ENCODE results near the gene SON.
"Not testable (repeated sequence)": the region's sequence is repeated elsewhere in the genome, so short reads cannot be mapped to it uniquely, and the experiment has no call there.

The SON gene, protein sequence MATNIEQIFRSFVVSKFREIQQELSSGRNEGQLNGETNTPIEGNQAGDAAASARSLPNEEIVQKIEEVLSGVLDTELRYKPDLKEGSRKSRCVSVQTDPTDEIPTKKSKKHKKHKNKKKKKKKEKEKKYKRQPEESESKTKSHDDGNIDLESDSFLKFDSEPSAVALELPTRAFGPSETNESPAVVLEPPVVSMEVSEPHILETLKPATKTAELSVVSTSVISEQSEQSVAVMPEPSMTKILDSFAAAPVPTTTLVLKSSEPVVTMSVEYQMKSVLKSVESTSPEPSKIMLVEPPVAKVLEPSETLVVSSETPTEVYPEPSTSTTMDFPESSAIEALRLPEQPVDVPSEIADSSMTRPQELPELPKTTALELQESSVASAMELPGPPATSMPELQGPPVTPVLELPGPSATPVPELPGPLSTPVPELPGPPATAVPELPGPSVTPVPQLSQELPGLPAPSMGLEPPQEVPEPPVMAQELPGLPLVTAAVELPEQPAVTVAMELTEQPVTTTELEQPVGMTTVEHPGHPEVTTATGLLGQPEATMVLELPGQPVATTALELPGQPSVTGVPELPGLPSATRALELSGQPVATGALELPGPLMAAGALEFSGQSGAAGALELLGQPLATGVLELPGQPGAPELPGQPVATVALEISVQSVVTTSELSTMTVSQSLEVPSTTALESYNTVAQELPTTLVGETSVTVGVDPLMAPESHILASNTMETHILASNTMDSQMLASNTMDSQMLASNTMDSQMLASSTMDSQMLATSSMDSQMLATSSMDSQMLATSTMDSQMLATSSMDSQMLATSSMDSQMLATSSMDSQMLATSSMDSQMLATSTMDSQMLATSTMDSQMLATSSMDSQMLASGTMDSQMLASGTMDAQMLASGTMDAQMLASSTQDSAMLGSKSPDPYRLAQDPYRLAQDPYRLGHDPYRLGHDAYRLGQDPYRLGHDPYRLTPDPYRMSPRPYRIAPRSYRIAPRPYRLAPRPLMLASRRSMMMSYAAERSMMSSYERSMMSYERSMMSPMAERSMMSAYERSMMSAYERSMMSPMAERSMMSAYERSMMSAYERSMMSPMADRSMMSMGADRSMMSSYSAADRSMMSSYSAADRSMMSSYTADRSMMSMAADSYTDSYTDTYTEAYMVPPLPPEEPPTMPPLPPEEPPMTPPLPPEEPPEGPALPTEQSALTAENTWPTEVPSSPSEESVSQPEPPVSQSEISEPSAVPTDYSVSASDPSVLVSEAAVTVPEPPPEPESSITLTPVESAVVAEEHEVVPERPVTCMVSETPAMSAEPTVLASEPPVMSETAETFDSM (N-terminal part only)

DNA sequence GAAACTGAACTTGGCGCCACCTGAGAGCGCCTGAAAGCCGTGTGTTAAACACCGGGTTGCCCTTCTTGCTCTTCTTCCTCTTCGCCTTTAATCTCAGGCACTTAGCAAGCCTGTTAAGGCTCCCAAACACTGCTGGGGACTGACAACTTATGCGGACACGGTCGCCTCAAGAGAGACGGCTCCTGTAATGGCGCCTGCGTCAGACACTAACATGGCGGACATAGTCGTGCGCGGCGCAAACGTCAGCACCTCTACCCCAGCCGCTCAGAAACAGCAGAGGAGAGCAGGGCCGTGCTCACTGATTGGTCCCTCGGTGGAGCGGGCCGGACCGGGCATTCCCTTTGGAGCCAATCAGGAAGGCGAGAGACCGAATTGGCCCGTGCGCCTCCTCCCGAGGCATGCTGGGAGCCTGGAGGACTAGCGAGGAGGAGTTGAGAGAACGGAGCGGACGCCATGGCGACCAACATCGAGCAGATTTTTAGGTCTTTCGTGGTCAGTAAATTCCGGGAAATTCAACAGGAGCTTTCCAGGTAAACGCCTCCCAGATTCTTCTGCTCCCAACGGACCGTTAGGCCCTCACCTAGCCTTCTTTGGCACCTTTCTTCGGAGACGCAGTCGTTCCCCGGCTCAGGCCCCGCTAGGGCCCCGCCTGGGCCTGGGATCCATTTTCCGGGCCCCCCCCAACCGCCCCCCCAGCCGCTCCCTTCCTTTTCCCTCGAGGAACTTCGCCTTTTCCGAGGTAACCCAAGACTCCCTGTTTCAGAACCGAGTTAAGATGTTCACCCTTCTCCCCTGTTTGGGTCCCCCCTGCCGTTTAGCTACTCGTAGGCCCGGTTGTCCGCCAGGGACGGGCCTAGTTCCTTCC, at the start of gene SON:
TSS of gene SON (plus strand) at position 399 of the 865 bp plus-strand sequence. CDS start at position 454, 55 bp downstream.
- DNase-seq (ENCODE audit: low spot score), result peak; percentile 100

- no peak for DNase-seq (ENCODE audit: low spot score)
These were observed 49.1 kb upstream of the SON start for GRCh38 chr21:33493756-33494155.

DNA sequence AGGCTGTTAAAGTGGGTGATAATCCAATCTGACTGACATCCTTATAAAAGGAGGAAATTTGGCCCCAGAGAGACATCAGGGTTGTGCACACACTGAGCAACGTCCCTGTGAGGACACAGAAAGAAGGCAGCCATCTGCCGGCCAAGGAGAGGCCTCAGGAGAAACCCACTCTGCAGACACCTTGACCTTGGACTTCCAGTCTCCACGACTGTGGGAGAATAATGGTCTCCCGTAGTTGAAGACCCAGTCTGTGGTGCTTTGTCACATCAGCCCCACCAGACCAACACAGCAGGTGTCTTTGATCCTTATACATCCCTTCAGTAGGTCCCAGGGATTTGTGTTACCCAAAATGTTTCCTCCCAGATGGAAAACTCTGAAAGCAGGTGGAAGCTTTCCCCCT, 47.1 kb upstream of the SON start:
- DNase-seq (ENCODE audit: low spot score), result no peak

DNA sequence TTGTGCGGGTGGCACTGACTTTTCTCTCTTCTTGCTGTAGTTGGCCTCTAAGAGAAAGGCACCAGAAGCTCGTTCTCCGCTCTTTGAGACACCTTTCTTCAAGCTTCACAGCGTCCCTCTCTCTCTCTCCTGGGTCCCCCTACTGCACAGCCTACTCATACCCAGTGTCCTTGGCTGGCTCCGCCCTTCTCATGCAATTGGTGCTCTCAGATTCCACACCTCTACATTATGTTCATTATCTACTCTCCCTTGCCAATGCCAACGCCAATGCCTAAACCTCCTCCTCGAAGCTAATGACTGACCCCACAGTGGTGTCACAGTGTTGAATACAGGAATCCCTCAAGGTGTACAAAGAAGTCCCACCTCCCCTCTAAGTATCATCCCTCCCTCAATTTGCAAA, 46.5 kb upstream of the SON start:
- DNase-seq (ENCODE audit: low spot score), result no peak

- DNase-seq (ENCODE audit: low spot score), result no peak
These were observed 37.0 kb upstream of the SON start for GRCh38 chr21:33505833-33506232.

GRCh38 chr21:33507003-33507402, 35.8 kb upstream of the SON start:
- not testable (repeated sequence) for DNase-seq (ENCODE audit: low spot score)

GRCh38 chr21:33510826-33511225, 32.0 kb upstream of the SON start:
- no peak for DNase-seq (ENCODE audit: low spot score)

DNA sequence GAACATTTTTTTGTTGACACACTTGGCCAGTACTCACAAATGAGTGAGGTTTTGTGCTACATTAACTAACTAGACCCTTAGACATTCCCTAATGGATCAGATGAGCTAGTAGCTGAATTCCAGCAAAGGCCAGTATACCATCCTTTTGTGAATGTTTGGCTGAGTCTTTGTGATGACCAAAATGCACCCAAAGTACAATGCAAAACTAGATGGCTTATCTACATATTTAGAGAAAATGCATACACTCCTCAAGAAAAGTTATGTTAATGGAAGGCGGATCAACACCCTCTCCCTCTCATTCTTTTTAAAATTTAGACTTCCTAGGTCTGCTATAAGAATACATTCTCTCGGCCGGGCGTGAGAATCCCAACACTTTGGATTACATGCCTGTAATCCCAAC, 31.2 kb upstream of the SON start:
- no peak for DNase-seq (ENCODE audit: low spot score)

DNA sequence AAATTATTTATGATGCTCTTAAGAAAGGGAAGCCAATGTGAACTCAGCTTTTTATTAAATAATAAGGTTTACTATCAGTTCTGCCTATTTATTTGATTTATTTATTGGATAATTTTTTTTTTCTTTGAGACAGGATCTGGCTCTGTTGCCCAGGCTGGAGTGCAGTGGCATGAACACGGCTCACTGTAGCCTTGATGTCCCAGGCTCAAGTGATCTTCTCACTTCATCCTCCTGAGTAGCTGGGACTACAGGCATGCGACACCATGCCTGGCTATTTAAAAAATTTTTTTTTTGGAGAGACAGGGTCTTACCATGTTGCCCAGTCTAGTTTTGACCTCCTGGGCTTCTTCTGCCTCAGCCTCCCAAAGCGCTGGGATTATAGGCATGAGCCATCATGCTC, 30.4 kb upstream of the SON start:
- DNase-seq (ENCODE audit: low spot score), result no peak

GRCh38 chr21:33514229-33514628, 28.6 kb upstream of the SON start:
- DNase-seq (ENCODE audit: low spot score), result no peak

- DNase-seq (ENCODE audit: low spot score), result no peak
These were observed 23.9 kb upstream of the SON start for GRCh38 chr21:33518899-33519298.

DNA sequence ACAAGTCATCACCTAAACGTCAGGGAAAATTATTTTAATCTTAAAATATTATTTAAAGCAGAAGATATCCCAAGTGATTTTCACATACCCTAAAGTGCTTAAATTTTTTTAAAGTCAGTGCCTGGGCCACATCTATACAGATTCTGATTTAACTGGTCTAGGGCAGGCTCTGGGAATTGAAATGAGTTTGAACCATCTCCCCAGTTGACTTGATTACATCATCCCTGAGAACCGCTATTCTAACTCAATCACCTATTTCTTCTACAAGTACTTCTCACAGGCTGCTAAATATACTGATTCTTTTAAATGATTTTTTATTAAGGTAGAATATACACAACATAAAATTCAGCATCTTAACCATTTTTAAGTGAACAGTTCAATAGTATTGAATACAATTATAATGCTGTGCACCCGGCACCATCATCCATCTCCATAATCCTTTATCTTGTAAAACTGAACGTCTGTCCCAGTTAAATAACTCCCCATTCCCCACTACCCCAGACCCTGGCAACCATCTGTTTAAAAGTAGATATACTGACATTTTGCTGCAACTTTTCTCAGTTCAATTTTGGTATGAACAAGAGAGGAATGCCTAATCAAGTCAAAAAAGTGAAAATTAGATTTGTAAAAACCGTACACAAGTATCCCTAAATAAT, 20.4 kb upstream of the SON start:
- DNase-seq (ENCODE audit: low spot score), result no peak

- DNase-seq (ENCODE audit: low spot score), result no peak
These were observed 19.9 kb upstream of the SON start for GRCh38 chr21:33522953-33523349.

- DNase-seq (ENCODE audit: low spot score), result no peak
These were observed 11.8 kb upstream of the SON start for GRCh38 chr21:33531007-33531406.

- no peak for DNase-seq (ENCODE audit: low spot score)
These were observed 5.6 kb upstream of the SON start for GRCh38 chr21:33537212-33537611.

- no peak for DNase-seq (ENCODE audit: low spot score)
These were observed 3.2 kb upstream of the SON start for GRCh38 chr21:33539616-33540015.

DNA sequence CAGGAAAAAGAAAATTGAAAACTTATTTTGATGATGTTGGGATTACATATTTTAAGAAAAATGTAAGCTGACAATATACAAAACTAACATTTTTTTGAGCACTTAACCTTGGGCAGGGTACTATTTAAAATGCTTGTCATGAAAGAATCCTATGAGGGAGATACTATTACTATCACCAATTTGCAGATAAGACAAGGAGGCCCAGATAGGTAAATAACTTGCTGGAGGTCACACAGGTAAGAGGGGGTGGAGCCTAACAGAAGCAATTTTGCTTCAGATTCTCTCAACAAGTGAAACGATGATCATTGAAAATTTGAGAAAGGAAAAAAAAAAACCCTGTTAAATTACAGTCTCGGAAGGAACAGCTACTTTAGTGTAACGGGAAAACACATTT, 2.1 kb upstream of the SON start:
- DNase-seq (ENCODE audit: low spot score), result no peak

- DNase-seq (ENCODE audit: low spot score), result no peak
These were observed 1.6 kb upstream of the SON start for GRCh38 chr21:33541105-33541711.

DNA sequence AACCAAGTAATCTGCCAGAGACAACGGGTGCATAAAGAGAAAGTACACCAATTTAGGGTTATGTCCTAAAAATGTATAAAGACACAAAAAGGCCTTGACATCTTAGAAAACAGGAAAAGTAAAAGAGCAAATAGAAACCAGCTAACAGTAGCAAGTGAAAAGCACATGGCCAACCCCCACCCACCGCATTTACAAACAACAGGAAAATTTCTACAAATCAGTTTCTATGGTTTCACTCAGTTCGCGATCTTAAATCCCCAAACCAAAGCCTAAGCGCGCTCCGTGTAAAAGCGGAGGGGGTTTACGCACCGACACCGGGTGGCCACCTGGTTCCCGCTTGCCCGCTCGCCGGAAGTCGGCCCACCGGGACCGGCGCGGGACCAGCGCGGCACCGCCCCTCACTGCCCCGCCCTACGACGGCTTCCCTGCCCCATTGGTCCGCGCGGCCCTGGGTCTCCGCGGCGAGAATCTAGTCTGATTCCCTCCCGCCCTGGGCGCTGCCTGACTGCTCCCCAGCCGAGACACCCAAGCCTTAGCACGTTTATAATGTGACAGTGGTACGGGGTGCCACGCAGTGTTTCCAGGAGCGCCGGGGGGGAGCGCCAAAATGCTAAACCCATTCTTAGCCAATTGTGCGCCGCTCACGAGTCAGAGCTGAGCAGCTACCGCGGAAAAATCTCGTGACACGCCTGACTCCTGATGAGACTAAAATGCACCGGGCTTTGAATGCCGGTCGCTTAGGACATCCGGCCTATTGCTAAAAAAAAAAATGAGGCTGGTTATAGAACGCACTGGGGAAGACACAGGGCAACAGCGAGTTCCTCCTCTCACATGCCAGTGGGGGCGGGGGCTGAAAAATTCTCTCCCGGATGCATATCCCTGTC, 840 bp upstream of the SON start, which contains the start of gene GART:
TSS of gene GART (minus strand) at position 362 of the 884 bp plus-strand sequence. CDS start 2,802 bp downstream, outside the sequence.
- DNase-seq (ENCODE audit: low spot score), result peak; percentile 82
